HFFc6 (cell line): ENCODE data around the gene TMEM178A. TPM values are rescaled to one million over a fixed set of nuclear protein-coding genes. Genes with fewer than 3 reads are reported as not detected.

Source experiments
- DNase-seq: peaks from one replicate; pipeline ENCODE4 v3.0.0-alpha.2; 2018
- H3K27ac Mint-ChIP-seq: 2 replicates; pipeline ENCODE4 v1.8.0; 2020; ENCODE audit warnings: mild to moderate bottlenecking, mixed read lengths
- H3K27me3 Mint-ChIP-seq: 2 replicates; pipeline ENCODE4 v1.8.0; 2021; ENCODE audit warnings: mild to moderate bottlenecking, moderate library complexity, mixed read lengths; ENCODE audit not compliant: insufficient read depth
- H3K36me3 Mint-ChIP-seq: 2 replicates; pipeline ENCODE4 v1.8.0; 2021; ENCODE audit warnings: low read depth, mixed read lengths
- H3K4me1 Mint-ChIP-seq: 2 replicates; pipeline ENCODE4 v1.8.0; 2020; ENCODE audit warnings: low read depth, mixed read lengths
- H3K4me3 Mint-ChIP-seq: 2 replicates; pipeline ENCODE4 v1.8.0; 2020; ENCODE audit warnings: mild to moderate bottlenecking, moderate library complexity, mixed read lengths
- H3K9me3 Mint-ChIP-seq: 2 replicates; pipeline ENCODE4 v1.8.0; 2020; ENCODE audit warnings: mild to moderate bottlenecking, mixed read lengths
- CTCF ChIP-seq: fragments of 200-600 bp; sonication (generic); IDR thresholded peaks from 2 replicates; pipeline ENCODE4 v1.5.0; 2021; ENCODE audit warnings: antibody characterized with exemption, mild to moderate bottlenecking
- total RNA-seq, 6 experiments: library from RNA; stranded (reverse); fragmentation: NEBNext Ultra II Directional; extraction: Animal tissue kit (Norgen Biotek cat#: 25700); gene quantifications; 2 replicates in 1 of 6; 3 replicates in 5 of 6; pipeline ENCODE4 v1.2.3, GENCODE V29; 2021

Gene TMEM178A
- total RNA-seq, 6 experiments from 2014 or later: 0.18 to 0.99 (median 0.44) TPM

- Mint-ChIP-seq H3K4me1 (no peaks in the 10 kb centered on the region), H3K27me3 (0 out of 2 replicates have a peak, but pooled peaks cover 3% of the 10 kb centered on the region), H3K9me3 (peaks cover 1% of the 10 kb centered on the region; the same call in 1 of the 2 replicates), H3K36me3 (peaks cover 2% of the 10 kb centered on the region; the same call in 1 of the 2 replicates), H3K4me3 (no peak overlapping the region), H3K27ac (no peak overlapping the region)
- no peak for TF ChIP-seq CTCF
- no peak for DNase-seq
Measured at GRCh38 chr2:39712953-39713352, 47.2 kb downstream of the TMEM178A start.

GRCh38 chr2:39715095-39715494 is 49.4 kb downstream of the TMEM178A start:
- TF ChIP-seq CTCF: no peak
- H3K4me3 Mint-ChIP-seq: no peak overlapping the region
- no peak for DNase-seq
- no peaks in the 10 kb centered on the region for H3K36me3 Mint-ChIP-seq
- H3K27ac Mint-ChIP-seq: no peak overlapping the region
- H3K27me3 Mint-ChIP-seq: peaks cover 3% of the 10 kb centered on the region; the same call in 1 of the 2 replicates
- H3K9me3 Mint-ChIP-seq: no peaks in the 10 kb centered on the region
- H3K4me1 Mint-ChIP-seq: no peaks in the 10 kb centered on the region

GRCh38 chr2:39715822-39716221 is 50.1 kb downstream of the TMEM178A start:
- no peak for DNase-seq
- Mint-ChIP-seq H3K4me3 (no peak overlapping the region), H3K9me3 (no peaks in the 10 kb centered on the region), H3K4me1 (no peaks in the 10 kb centered on the region), H3K27me3 (peaks cover 3% of the 10 kb centered on the region; the same call in 1 of the 2 replicates), H3K27ac (no peak overlapping the region), H3K36me3 (no peaks in the 10 kb centered on the region)
- TF ChIP-seq CTCF: no peak

- Mint-ChIP-seq H3K27ac (no peak overlapping the region), H3K9me3 (no peaks in the 10 kb centered on the region), H3K4me3 (no peak overlapping the region), H3K36me3 (no peaks in the 10 kb centered on the region), H3K4me1 (no peaks in the 10 kb centered on the region), H3K27me3 (peaks cover 3% of the 10 kb centered on the region; the same call in 1 of the 2 replicates)
- DNase-seq: no peak
- no peak for TF ChIP-seq CTCF
Measured at GRCh38 chr2:39717067-39717466, 51.4 kb downstream of the TMEM178A start.

GRCh38 chr2:39718483-39718882 is 52.8 kb downstream of the TMEM178A start:
- H3K9me3 Mint-ChIP-seq: no peaks in the 10 kb centered on the region

More at GRCh38 chr2:39718483-39718882, 52.8 kb downstream of the TMEM178A start:
- no peak overlapping the region for H3K27ac Mint-ChIP-seq
- no peak for DNase-seq
- peaks cover 3% of the 10 kb centered on the region; the same call in 1 of the 2 replicates for H3K27me3 Mint-ChIP-seq
- no peak overlapping the region for H3K4me3 Mint-ChIP-seq
- TF ChIP-seq CTCF: no peak
- H3K4me1 Mint-ChIP-seq: peaks cover 2% of the 10 kb centered on the region
- H3K36me3 Mint-ChIP-seq: no peaks in the 10 kb centered on the region
